ENCODE measurements around the gene MS4A4A. TPM values are rescaled to one million over a fixed set of nuclear protein-coding genes. Genes with fewer than 3 reads are reported as not detected.

Gene MS4A4A
- total RNA-seq, 1 donor from 2014 or later = not detected

Other genes with a start within 250 kb of the MS4A4A start
- gene OOSP2, start 240.3 kb upstream of the MS4A4A start, total RNA-seq = not detected in 2 replicates
- gene MS4A3, start 224.0 kb upstream of the MS4A4A start, total RNA-seq = not detected in 2 replicates
- 0.14 TPM in 1 of 2 replicates, not detected in the other for gene MS4A2, start 192.0 kb upstream of the MS4A4A start, total RNA-seq
- 0.55 and 2.3 TPM in 2 replicates for gene MS4A6A, start 97.6 kb upstream of the MS4A4A start, total RNA-seq
- not detected in 2 replicates for gene MS4A4E, start 37.5 kb upstream of the MS4A4A start, total RNA-seq
- gene MS4A6E, start 46.6 kb downstream of the MS4A4A start, total RNA-seq = not detected in 2 replicates
- gene MS4A7, start 97.9 kb downstream of the MS4A4A start, total RNA-seq = not detected in 2 replicates
- not detected in 2 replicates for gene MS4A14, start 115.8 kb downstream of the MS4A4A start, total RNA-seq
- gene MS4A5, start 148.9 kb downstream of the MS4A4A start, total RNA-seq = not detected in 2 replicates
- not detected in 2 replicates for gene MS4A1, start 175.2 kb downstream of the MS4A4A start, total RNA-seq
- gene MS4A12, start 212.1 kb downstream of the MS4A4A start, total RNA-seq = not detected in 2 replicates
- not detected in 2 replicates for gene MS4A13, start 234.7 kb downstream of the MS4A4A start, total RNA-seq